ENCODE results near the gene PACS2.

Gene PACS2

GRCh38 chr14:105398726-105399465 lies 84.3 kb downstream of the PACS2 start:
- DNase-seq (ENCODE audit: low read depth, low spot score), result no peak

GRCh38 chr14:105399466-105399775 lies 84.9 kb downstream of the PACS2 start:
- no peak for DNase-seq (ENCODE audit: low read depth, low spot score)

- DNase-seq (ENCODE audit: low read depth, low spot score), result no peak
Measured at GRCh38 chr14:105400016-105400415, 85.5 kb downstream of the PACS2 start.

- no peak for DNase-seq (ENCODE audit: low read depth, low spot score)
Measured at GRCh38 chr14:105401699-105402098, 87.2 kb downstream of the PACS2 start.

- no peak for DNase-seq (ENCODE audit: low read depth, low spot score)
Measured at GRCh38 chr14:105408592-105408991, 94.0 kb downstream of the PACS2 start.

- DNase-seq (ENCODE audit: low read depth, low spot score), result no peak
Measured at GRCh38 chr14:105409364-105409763, 94.8 kb downstream of the PACS2 start.

- DNase-seq (ENCODE audit: low read depth, low spot score), result no peak
Measured at GRCh38 chr14:105410642-105411016, 96.1 kb downstream of the PACS2 start.

- DNase-seq (ENCODE audit: low read depth, low spot score), result no peak
Measured at GRCh38 chr14:105411017-105411941, 96.7 kb downstream of the PACS2 start.

- no peak for DNase-seq (ENCODE audit: low read depth, low spot score)
Measured at GRCh38 chr14:105411985-105412770, 97.6 kb downstream of the PACS2 start.

GRCh38 chr14:105412771-105413543 lies 98.4 kb downstream of the PACS2 start:
- no peak for DNase-seq (ENCODE audit: low read depth, low spot score)

GRCh38 chr14:105413544-105413886 lies 99.0 kb downstream of the PACS2 start:
- no peak for DNase-seq (ENCODE audit: low read depth, low spot score)

- no peak for DNase-seq (ENCODE audit: low read depth, low spot score)
Measured at GRCh38 chr14:105414456-105415371, 100.2 kb downstream of the PACS2 start.

- DNase-seq (ENCODE audit: low read depth, low spot score), result no peak
Measured at GRCh38 chr14:105415481-105416428, 101.2 kb downstream of the PACS2 start.

- DNase-seq (ENCODE audit: low read depth, low spot score), result no peak
Measured at GRCh38 chr14:105416671-105417070, 102.1 kb downstream of the PACS2 start.

GRCh38 chr14:105417690-105418121 lies 103.2 kb downstream of the PACS2 start:
- DNase-seq (ENCODE audit: low read depth, low spot score), result no peak

GRCh38 chr14:105418269-105419194 lies 104.0 kb downstream of the PACS2 start:
- DNase-seq (ENCODE audit: low read depth, low spot score), result no peak

- DNase-seq (ENCODE audit: low read depth, low spot score), result no peak
Measured at GRCh38 chr14:105419195-105420091, 104.9 kb downstream of the PACS2 start, which contains the start of gene MTA1. TSS of gene MTA1 (plus strand) at chr14:105419827. CDS start at chr14:105420036, 209 bp downstream.
